H9 (cell line): ENCODE results near the gene TSPAN18. TPM values are rescaled to one million over a fixed set of nuclear protein-coding genes. Genes with fewer than 3 reads are reported as not detected.

ENCODE experiments used
- DNase-seq: peaks from one replicate; pipeline ENCODE4 v3.0.0-alpha.2; 2017
- H2AFZ ChIP-seq: one replicate; pipeline ENCODE4 v1.6.1; 2013; ENCODE audit warnings: mild to moderate bottlenecking, low read length, control low read depth, moderate library complexity
- H2AK5ac ChIP-seq: 2 replicates; pipeline ENCODE4 v1.6.1; 2013; ENCODE audit warnings: low read length, control low read depth, mixed read lengths; ENCODE audit not compliant: insufficient read length
- H2BK120ac ChIP-seq: one replicate; pipeline ENCODE4 v1.6.1; 2013; ENCODE audit warnings: low read depth, mild to moderate bottlenecking, low read length, control low read depth, inconsistent platforms; ENCODE audit not compliant: poor library complexity, severe bottlenecking
- H2BK12ac ChIP-seq: 2 replicates; pipeline ENCODE4 v1.6.1; 2013; ENCODE audit warnings: low read length, control low read depth, mixed read lengths, low read depth; ENCODE audit not compliant: insufficient read length
- H2BK15ac ChIP-seq: 2 replicates; pipeline ENCODE4 v1.6.1; 2013; ENCODE audit warnings: low read depth, low read length, control low read depth
- H2BK20ac ChIP-seq: one replicate; pipeline ENCODE4 v1.6.1; 2013; ENCODE audit warnings: low read depth, mild to moderate bottlenecking, low read length, control low read depth, inconsistent platforms; ENCODE audit not compliant: poor library complexity, severe bottlenecking
- H2BK5ac ChIP-seq: 2 replicates; pipeline ENCODE4 v1.6.1; 2013; ENCODE audit warnings: low read length, control low read depth, mixed read lengths; ENCODE audit not compliant: insufficient read length
- H3K14ac ChIP-seq: 2 replicates; pipeline ENCODE4 v1.6.1; 2013; ENCODE audit warnings: low read length, control low read depth; ENCODE audit not compliant: insufficient read depth
- H3K18ac ChIP-seq: 2 replicates; pipeline ENCODE4 v1.6.1; 2013; ENCODE audit warnings: low read depth, mild to moderate bottlenecking, mixed read lengths, low read length, control low read depth; ENCODE audit not compliant: insufficient read length
- H3K23ac ChIP-seq: 2 replicates; pipeline ENCODE4 v1.6.1; 2013; ENCODE audit warnings: low read length, control low read depth, mixed read lengths, low read depth; ENCODE audit not compliant: insufficient read length
- H3K23me2 ChIP-seq: 2 replicates; pipeline ENCODE4 v1.6.1; 2013; ENCODE audit warnings: low read depth, mild to moderate bottlenecking, mixed read lengths, low read length, control low read depth; ENCODE audit not compliant: insufficient read length, poor library complexity, severe bottlenecking
- H3K27ac ChIP-seq: 2 replicates; pipeline ENCODE4 v1.5.1; 2013; ENCODE audit warnings: low read length, control low read depth, mixed read lengths, low read depth; ENCODE audit not compliant: insufficient read length
- H3K27me3 ChIP-seq: 2 replicates; pipeline ENCODE4 v1.6.1; 2013; ENCODE audit warnings: low read length, control low read depth, inconsistent platforms; ENCODE audit not compliant: insufficient read depth
- H3K4ac ChIP-seq: 2 replicates; pipeline ENCODE4 v1.6.1; 2013; ENCODE audit warnings: low read depth, mild to moderate bottlenecking, control low read depth, inconsistent platforms, low read length, moderate library complexity
- H3K4me1 ChIP-seq: 2 replicates; pipeline ENCODE4 v1.6.1; 2013; ENCODE audit warnings: low read length, control low read depth, inconsistent platforms; ENCODE audit not compliant: insufficient read depth
- H3K4me2 ChIP-seq: 2 replicates; pipeline ENCODE4 v1.6.1; 2013; ENCODE audit warnings: low read length, control low read depth, mixed read lengths; ENCODE audit not compliant: insufficient read length, insufficient read depth
- H3K56ac ChIP-seq: 2 replicates; pipeline ENCODE4 v1.6.1; 2013; ENCODE audit warnings: low read depth, mild to moderate bottlenecking, mixed read lengths, low read length, control low read depth; ENCODE audit not compliant: insufficient read length
- H3K79me1 ChIP-seq: 2 replicates; pipeline ENCODE4 v1.6.1; 2013; ENCODE audit warnings: low read depth, mild to moderate bottlenecking, moderate library complexity, low read length, control low read depth, inconsistent platforms; ENCODE audit not compliant: insufficient read depth, poor library complexity, severe bottlenecking
- H3K79me2 ChIP-seq: 2 replicates; pipeline ENCODE4 v1.6.1; 2013; ENCODE audit warnings: low read length, control low read depth, inconsistent platforms; ENCODE audit not compliant: insufficient read depth
- H3K9ac ChIP-seq: 2 replicates; pipeline ENCODE4 v1.6.1; 2013; ENCODE audit warnings: low read length, control low read depth, mixed read lengths; ENCODE audit not compliant: insufficient read length; ENCODE audit errors: extremely low read depth
- H3K9me3 ChIP-seq: one replicate; pipeline ENCODE4 v1.6.1; 2013; ENCODE audit warnings: low read depth, low read length, inconsistent platforms; ENCODE audit not compliant: control insufficient read depth
- H3T11ph ChIP-seq: one replicate; pipeline ENCODE4 v1.6.1; 2013; ENCODE audit warnings: mild to moderate bottlenecking, low read length, control low read depth, inconsistent platforms
- H4K20me1 ChIP-seq: one replicate; pipeline ENCODE4 v1.6.1; 2013; ENCODE audit not compliant: control insufficient read depth, insufficient read length, insufficient read depth
- H4K5ac ChIP-seq: 2 replicates; pipeline ENCODE4 v1.6.1; 2013; ENCODE audit warnings: low read depth, mild to moderate bottlenecking, mixed read lengths, low read length, control low read depth; ENCODE audit not compliant: insufficient read length
- H4K8ac ChIP-seq: replicated peaks from 2 replicates; pipeline ENCODE4 v1.6.1; 2013; ENCODE audit warnings: low read length, control low read depth, mixed read lengths, low read depth; ENCODE audit not compliant: insufficient read length
- H4K91ac ChIP-seq: 2 replicates; pipeline ENCODE4 v1.6.1; 2013; ENCODE audit warnings: low read depth, mild to moderate bottlenecking, moderate library complexity, mixed read lengths, low read length, control low read depth; ENCODE audit not compliant: insufficient read length
- H3K27ac Mint-ChIP-seq, 3 experiments: 2 replicates in 2 of 3; 3 replicates in 1 of 3; pipeline ENCODE4 v1.8.0; 2020 to 2021; ENCODE audit warnings: mixed read lengths in 3 of 3, mild to moderate bottlenecking in 1 of 3, moderate library complexity in 1 of 3
- H3K27me3 Mint-ChIP-seq: 2 replicates; pipeline ENCODE4 v1.8.0; 2021; ENCODE audit warnings: low read depth, mild to moderate bottlenecking, moderate library complexity, mixed read lengths
- H3K36me3 Mint-ChIP-seq, 3 experiments: 2 replicates in 2 of 3; 3 replicates in 1 of 3; pipeline ENCODE4 v1.8.0; 2020 to 2021; ENCODE audit warnings: low read depth in 3 of 3, mixed read lengths in 3 of 3; ENCODE audit not compliant: insufficient read depth in 1 of 3
- H3K4me1 Mint-ChIP-seq, 2 experiments: 2 replicates each; pipeline ENCODE4 v1.8.0; 2020; ENCODE audit warnings: mixed read lengths in 2 of 2
- H3K4me3 Mint-ChIP-seq, 2 experiments: 2 replicates in 1 of 2; 3 replicates in 1 of 2; pipeline ENCODE4 v1.8.0; 2020 to 2021; ENCODE audit warnings: mild to moderate bottlenecking in 2 of 2, mixed read lengths in 2 of 2, moderate library complexity in 1 of 2
- H3K9me3 Mint-ChIP-seq, 2 experiments: 2 replicates in 1 of 2; 3 replicates in 1 of 2; pipeline ENCODE4 v1.8.0; 2020; ENCODE audit warnings: mild to moderate bottlenecking in 2 of 2, mixed read lengths in 2 of 2, moderate library complexity in 1 of 2
- WGBS: extraction: QIAGEN DNeasy Blood & Tissue Kit; methylation state at CpG from one replicate; pipeline ENCODE4 v1.1.7; 2013; ENCODE audit warnings: missing lambda C conversion rate, low lambda C conversion rate, mixed read lengths; ENCODE audit not compliant: insufficient read length; ENCODE audit errors: extremely low coverage; 5-methylcytosine and 5-hydroxymethylcytosine counted together
- total RNA-seq: library from RNA; stranded (reverse); gene quantifications from 2 replicates; pipeline ENCODE4 v1.2.1, GENCODE V29; 2021
- TF ChIP-seq, protein P1 (sequence below): fragments of 200-600 bp; sonication (generic); conservative IDR thresholded peaks from 3 replicates; pipeline ENCODE4 v1.8.0; 2021; ENCODE audit warnings: antibody characterized with exemption, mild to moderate bottlenecking

Gene TSPAN18
- total RNA-seq, 1 experiment from 2014 or later = 25.3 TPM

DNA sequence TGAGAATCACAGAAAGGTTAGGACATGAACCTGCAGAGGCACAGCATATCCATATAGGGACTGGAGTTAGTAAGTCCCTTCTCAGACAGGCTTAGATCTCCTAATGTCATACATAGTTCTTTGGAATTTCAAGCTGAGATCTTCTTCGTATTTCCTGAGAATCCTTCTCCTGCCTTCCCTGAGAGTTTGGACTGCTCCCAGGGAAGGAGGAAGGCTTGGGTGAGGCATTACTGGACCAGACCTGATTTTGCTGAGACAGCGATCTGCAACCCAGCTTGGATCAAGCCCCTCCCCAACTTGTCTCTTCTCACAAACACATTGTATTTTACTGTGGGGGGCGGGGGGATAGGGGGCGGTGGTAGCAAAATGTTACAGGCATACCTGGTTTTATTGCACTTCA, 108.5 kb downstream of the TSPAN18 start:
- Histone ChIP-seq H3K4me1 (peaks cover 16% of the 10 kb centered on the region; the same call in 1 of the 2 replicates), H3K56ac (no peak overlapping the region), H2AFZ (no peak overlapping the region), H3K23me2 (no peaks in the 10 kb centered on the region), H4K20me1 (peaks cover 2% of the 10 kb centered on the region), H3K9ac (no peak overlapping the region), H3K14ac (no peak overlapping the region), H3K79me1 (no peaks in the 10 kb centered on the region), H4K8ac (no peak overlapping the region), H3K18ac (no peak overlapping the region), H3K27ac (no peak overlapping the region), H2BK20ac (no peak overlapping the region), H3K23ac (no peak overlapping the region), H3T11ph (no peak overlapping the region), H3K27me3 (no peaks in the 10 kb centered on the region), H3K4ac (no peak overlapping the region), H3K9me3 (no peaks in the 10 kb centered on the region), H3K79me2 (no peaks in the 10 kb centered on the region), H2BK5ac (no peak overlapping the region), H4K91ac (no peak overlapping the region), H2BK15ac (no peak overlapping the region), H2BK12ac (no peak overlapping the region), H2BK120ac (no peak overlapping the region), H4K5ac (no peak overlapping the region), H3K4me2 (no peak overlapping the region), H2AK5ac (no peak overlapping the region)
- no peak overlapping the region for H3K4me3 Mint-ChIP-seq
- H3K27ac Mint-ChIP-seq = no peak overlapping the region
- H3K36me3 Mint-ChIP-seq = peaks cover 0 to 12% (median 6%) of the 10 kb centered on the region in 3 experiments; a peak in 4 of 7 replicates
- TF ChIP-seq, protein P1, sequence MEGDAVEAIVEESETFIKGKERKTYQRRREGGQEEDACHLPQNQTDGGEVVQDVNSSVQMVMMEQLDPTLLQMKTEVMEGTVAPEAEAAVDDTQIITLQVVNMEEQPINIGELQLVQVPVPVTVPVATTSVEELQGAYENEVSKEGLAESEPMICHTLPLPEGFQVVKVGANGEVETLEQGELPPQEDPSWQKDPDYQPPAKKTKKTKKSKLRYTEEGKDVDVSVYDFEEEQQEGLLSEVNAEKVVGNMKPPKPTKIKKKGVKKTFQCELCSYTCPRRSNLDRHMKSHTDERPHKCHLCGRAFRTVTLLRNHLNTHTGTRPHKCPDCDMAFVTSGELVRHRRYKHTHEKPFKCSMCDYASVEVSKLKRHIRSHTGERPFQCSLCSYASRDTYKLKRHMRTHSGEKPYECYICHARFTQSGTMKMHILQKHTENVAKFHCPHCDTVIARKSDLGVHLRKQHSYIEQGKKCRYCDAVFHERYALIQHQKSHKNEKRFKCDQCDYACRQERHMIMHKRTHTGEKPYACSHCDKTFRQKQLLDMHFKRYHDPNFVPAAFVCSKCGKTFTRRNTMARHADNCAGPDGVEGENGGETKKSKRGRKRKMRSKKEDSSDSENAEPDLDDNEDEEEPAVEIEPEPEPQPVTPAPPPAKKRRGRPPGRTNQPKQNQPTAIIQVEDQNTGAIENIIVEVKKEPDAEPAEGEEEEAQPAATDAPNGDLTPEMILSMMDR = no peak
- DNase-seq = no peak
- peaks cover 24% of the 10 kb centered on the region for H3K27me3 Mint-ChIP-seq
- peaks cover 5 to 11% of the 10 kb centered on the region in 2 experiments for H3K9me3 Mint-ChIP-seq
- peaks cover 64 to 65% of the 10 kb centered on the region in 2 experiments for H3K4me1 Mint-ChIP-seq
- no CpG with 5 or more reads among the region's 4 CpGs for WGBS
